Activated T-cell treated with anti-CD3 and anti-CD28 coated beads for 48 hours (primary cell): Measurements from ENCODE around the gene ZNF787.

Experiments used
- DNase-seq: peaks from one replicate; pipeline ENCODE4 v3.0.0-alpha.2; 2020; ENCODE audit warnings: low read depth

ZNF787 gene

GRCh38 chr19:56120371-56121179, 520 bp downstream of the ZNF787 start:
- peak; percentile 80 for DNase-seq

DNA sequence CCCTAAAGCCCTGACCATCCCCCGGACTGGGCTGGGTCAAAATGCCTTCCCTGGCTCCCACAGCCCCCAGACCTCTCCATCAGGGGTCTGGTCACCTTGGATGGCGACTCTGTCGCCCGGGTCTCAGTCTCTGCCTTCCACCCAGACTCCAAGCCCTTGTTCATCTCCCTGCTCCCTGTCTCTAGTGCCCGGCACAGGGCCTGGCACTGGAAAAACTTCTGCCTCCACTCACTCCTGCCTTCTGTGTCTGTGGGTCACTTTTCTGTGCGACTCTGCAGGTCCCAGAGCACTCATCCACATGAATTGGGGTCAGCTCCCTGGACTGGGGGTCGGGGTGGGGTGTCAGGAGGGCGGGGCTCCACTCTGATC, 1.1 kb downstream of the ZNF787 start:
- DNase-seq, result no peak

DNA sequence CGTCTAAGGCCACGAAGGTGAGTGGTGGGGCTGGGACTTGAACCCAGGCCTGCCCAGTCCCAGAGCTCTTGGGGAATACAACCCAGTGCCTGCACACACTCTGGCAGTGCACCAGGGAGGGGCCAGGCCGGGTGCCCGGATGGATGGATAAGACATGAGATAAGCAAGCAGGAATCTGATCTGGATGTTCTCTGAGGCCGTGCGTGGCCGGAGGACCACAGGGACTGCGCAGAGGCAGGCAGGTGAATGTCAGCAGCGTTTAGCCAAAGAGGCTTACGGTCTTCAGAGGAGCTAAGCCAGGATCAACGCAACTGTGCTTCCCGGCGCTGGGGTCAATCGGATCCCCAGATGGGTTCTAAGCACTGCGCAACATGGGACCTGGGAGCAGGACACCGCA, 1.5 kb downstream of the ZNF787 start:
- DNase-seq, result no peak

GRCh38 chr19:56118666-56119581, 2.2 kb downstream of the ZNF787 start:
- no peak for DNase-seq

DNA sequence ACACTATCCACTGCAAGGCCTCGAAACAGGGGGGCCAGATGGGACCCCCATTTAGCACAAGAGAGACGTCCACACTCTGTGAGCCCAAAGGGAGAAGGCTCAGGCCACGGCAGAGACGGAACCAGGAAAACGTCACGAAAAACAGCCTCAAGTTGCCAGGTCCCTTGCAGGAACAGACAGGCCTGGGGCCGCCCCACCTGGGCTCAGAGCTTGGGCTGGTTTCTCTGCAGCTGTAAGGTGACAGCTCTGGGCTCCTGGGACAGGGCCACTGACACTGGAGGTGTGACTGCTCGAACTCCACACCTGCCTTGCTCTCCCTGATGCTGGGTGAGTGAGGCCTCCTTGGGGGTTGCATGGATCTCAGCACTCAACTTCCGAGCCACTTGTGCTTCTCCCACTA, 3.2 kb downstream of the ZNF787 start:
- no peak for DNase-seq

GRCh38 chr19:56117376-56117884, 3.7 kb downstream of the ZNF787 start:
- no peak for DNase-seq

DNA sequence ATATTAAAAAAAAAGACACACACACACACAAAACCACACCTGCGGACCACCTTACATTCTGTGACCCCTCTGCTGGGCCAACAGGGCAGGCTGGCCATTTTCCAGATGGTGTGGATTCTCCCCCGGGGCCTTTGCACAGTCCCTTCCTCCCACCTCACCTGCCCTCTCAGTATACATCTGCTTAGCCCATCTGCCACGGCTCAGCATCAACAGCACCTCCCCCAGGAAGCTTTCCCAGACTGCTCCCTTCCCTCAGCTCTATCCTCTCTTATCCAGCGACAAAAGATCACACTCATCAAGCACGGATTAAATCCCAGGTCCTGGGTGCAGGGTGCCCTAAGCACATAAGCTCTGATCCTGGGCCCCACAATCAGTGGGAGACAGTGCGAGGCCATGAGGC, 4.5 kb downstream of the ZNF787 start:
- DNase-seq, result no peak

GRCh38 chr19:56115490-56115889, 5.6 kb downstream of the ZNF787 start:
- DNase-seq, result no peak

DNA sequence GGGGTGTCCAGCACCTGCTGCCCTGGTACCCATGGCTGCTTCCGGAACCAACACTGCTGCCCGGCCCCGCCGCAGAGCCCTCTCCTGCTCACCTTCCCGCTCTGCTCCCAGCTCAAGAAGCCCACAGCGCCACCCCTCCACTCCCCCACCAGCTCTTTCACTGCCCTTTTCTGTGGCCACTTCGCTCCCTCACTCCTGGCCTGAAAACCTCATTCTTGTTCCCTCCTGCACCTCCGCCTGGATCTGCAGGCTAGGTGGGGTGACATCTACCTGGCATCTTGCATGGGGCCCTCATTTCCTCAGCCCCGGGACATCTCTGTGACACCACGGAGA, 6.4 kb downstream of the ZNF787 start:
- no peak for DNase-seq

DNA sequence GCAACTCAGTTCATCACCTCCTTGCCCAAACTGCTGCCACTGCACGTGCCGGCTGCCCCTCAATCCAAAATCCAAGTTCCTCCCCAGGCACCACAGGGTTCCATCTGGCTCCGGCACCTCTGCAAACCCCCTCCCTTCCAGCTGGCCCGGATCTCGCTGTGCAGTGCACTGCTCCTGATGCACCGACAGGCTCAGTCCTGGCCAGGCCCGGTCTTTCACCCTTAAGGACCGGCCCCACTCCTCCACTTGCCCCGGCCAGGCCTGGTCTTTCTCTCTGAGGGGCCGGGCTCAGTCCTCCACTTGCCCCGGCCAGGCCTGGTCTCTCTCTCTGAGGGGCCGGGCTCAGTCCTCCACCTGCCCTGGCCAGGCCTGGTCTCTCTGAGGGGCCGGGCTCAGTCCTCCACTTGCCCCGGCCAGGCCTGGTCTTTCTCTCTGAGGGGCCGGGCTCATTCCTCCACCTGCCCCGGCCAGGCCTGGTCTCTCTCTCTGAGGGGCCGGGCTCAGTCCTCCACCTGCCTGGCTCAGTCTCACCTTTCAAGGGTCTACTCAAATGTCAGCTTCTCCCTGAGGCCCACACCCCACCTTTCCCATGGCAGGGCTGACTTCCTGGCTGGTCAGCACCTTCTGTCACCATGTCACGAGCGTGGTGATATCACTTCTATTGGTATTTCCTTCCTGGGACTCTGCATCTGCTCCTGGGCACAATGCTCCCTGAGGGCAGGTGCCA, 6.9 kb downstream of the ZNF787 start:
- no peak for DNase-seq

DNA sequence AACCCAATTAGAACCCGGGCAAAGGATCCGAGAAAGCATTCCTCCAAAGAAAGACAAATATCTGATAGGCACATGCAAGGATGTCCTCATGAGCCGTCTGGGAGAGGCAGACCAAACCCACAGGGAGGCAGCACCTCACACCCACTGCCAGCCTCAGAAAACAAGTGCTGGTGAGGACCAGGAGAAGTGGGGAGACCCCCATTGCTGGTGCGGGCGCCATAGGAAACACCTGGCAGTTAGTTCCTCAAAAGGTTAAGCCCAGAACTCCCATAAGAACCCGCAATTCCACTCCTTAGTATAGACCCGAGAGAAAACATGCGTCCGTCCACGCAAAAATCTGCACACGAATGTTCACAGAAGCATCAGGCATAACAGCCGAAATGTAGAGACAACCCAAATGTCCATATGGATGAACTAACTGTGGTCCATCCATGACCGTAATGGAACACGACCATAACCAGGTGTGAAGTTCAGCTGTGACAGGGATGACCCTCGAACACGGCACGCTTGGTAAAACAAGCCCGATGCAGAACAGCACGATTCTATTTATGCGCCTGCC, 7.9 kb downstream of the ZNF787 start:
- no peak for DNase-seq

DNA sequence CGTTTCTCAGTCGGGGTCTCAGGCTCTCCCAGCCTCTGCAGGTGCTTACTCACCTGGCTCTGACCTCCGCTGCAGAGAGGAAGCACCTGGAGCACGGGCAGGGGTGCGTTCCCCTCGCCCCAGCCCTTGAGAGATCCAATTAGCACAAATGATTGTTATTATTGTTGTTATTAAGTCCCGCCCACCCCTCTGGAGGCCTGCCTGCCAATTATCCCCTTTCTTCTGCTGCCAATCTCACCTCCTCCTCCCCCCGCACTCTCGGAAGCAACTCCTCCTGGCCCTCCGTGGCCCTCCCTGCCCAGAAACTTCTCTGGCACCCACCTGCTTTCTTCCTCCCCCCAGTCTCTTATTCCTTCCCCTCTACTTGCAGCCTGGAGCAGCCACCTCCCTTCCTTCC, 8.8 kb downstream of the ZNF787 start:
- DNase-seq, result no peak

GRCh38 chr19:56111601-56112312, 9.3 kb downstream of the ZNF787 start:
- peak; percentile 43 for DNase-seq

GRCh38 chr19:56110515-56111448, 10.3 kb downstream of the ZNF787 start:
- DNase-seq, result no peak

GRCh38 chr19:56109226-56109625, 11.9 kb downstream of the ZNF787 start:
- no peak for DNase-seq

- no peak for DNase-seq
Measured at GRCh38 chr19:56108447-56109195, 12.5 kb downstream of the ZNF787 start.

DNA sequence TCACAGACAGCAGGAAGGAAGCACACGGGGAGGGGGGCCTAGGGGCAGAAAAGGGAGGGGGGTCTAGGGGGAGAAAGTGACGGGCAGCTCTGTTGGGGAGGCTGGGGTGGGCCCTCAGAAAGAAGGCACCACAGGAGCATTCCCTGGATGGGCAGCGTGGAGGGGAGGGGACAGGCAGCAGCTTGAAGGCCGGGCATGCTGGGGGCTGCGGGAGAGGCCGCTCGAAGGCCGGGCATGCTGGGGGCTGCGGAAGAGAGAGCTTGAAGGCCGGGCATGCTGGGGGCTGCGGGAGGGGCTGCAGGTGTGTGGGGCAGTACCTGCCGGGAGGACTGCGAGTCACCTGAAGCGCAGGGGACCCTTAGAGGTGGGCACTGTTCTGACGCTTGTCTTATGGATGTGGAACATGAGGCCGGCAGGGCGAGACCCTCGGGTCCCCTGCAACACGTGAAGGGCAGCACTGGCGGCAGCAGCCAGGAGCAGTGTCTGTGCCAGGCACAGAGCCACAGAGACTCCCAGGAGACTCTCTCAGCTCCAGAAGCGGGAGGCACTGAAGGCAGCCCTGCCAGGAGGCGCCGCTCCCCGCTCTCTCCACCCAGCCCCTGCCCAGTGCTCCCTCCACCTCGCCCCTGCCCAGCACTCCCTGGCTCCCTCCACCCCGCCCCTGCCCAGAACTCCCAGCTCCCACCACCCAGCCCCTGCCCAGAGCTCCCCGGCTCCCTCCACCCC, 13.3 kb downstream of the ZNF787 start:
- no peak for DNase-seq

GRCh38 chr19:56106993-56107392, 14.1 kb downstream of the ZNF787 start:
- no peak for DNase-seq

DNA sequence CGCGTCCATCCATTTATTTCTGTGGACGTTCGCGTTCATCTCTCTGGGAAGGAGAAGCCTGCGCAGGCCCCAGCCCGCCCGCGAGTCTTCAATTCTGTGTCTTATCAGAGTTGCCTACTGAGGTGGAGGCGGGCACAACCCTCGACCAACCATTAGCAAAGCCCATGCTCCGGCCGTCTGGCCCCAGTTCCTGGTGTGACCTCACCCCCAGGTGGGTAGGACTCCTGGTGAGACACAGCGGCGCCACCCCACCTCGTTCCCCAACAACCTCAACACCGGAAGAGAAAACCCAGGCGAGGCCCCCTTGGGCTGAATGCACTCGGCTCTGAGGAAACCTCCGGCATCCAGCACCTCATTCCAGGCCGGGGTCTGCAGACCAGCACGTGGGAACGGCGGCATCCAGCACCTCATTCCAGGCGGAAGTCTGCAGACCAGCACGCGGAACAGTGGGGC, 14.7 kb downstream of the ZNF787 start:
- DNase-seq, result no peak
